Activated naive CD4-positive, alpha-beta T cell (primary cell): ENCODE data around the gene JMJD1C.
"Not testable (repeated sequence)": the region's sequence is repeated elsewhere in the genome, so short reads cannot be mapped to it uniquely, and the experiment has no call there.

Experiments used
- DNase-seq, 4 experiments: peaks; one replicate each; lab custom pipeline; 2025; lab: John Stamatoyannopoulos, UW

JMJD1C gene

DNA sequence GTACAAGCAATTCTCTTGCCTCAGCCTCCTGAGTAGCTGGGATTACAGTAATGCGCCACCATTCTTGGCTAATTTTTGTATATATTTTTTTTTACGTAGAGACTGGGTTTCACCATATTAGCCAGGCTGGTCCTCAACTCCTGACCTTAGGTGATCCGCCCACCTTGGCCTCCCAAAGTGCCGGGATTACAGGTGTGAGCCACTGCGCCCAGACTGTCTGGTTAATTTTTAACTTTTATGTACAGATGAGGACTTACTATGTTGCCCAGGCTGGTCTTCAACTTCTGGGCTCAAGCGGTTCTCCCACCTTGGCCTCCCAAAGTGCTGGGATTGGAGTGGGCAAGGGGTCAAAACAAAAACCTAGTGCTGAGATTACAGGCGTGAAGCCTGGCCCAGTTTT is 101.8 kb downstream of the JMJD1C start:
- DNase-seq: no peak

DNA sequence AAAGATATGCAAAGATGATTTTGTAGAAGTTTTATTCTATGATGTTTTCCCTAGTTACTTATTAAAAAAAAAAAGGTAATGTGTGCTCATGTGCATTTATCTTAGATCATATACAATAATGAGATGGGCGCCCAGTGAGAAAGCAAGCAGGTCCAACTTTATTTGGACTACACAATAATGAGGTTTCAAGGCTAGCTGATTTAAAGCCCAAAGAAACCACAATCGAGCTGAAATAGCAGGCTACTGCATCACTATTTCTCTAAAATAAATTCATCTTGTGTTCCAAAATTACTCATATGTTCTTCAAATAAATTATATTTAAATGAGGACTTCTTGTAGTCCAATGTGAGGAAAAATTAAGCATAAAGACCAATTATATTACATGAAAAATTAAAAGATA is 110.1 kb downstream of the JMJD1C start:
- no peak for DNase-seq

DNA sequence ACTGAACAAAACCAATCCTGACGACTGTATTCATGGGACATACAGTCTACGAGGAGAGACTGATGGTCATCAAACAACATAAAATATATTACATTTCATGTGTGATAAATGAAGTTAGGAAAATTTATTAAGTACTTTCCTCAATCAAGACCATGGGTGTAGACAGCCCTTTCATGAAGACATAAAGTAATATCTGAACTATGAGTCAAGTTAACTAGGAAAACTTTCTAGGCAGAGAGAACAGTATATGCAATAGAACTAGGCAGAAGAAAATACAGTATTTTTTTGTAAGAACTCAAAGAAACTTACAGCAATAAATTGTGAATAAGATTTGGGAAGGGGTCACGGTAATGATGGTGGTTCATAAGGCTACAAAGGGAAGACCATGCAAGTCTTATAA is 112.8 kb downstream of the JMJD1C start:
- DNase-seq: no peak

DNA sequence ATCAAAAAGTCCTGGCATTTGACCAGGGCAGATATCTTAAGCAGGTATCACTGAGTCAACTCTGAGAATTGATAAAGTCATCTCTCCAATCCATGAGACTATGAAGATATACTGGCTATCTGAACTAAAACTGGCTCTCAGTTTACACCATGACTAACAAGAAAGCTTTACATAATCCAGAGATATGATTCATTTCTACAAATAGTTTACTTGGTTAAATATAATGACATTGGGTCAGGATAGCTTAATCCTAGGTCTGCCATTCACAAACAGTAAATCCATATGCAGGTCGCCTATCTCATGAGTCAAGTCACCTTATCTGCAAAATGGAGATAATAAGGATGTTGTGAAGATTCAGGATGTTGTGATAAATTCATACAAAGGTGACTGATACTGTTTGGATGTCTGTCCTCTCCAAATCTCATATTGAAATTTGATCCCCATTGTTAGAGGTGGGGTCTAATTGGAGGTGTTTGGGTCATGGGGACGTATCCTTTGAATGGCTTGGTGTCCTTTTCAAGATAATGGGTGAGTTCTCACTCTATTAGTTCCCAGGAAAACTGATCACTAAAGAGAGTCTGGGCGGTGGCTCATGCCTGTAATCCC is 117.4 kb downstream of the JMJD1C start:
- no peak for DNase-seq

DNA sequence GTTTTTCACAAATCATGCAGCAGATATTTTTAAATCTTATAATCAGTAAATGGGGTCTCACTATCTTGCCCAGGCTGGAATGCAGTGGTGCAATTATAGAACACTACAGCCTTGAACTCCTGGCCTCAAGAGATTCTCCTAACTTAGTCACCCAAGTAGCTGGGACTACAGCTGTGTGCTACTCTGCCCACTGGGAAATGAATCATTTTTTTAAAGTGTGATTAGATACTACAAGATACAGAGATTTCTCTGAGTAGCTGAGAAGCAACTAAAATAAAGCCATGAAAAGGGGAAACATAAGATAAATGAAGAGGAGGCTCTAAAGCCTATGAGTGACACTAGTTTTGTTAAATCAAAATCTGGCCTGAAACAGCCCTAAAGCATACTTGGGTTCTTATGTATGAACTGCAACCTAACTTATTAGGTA is 119.7 kb downstream of the JMJD1C start:
- no peak for DNase-seq

DNA sequence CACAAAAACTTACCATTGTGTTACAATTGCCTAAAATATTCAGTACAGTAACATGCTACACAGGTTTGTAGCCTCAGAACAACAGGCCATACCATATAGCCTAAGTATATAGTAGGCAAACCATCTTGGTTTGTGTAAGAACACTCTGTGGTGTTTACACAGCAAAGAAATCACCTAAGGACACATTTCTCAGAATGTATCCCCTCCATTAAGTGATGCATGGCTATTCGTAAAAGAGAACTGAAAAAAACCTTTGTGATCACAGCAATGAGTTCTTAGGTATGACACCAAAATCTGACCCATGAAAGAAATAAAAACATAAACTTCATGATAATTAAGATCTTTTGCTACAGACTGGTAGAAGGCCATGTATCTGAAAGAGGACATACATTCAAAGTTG is 121.5 kb downstream of the JMJD1C start:
- no peak for DNase-seq

DNA sequence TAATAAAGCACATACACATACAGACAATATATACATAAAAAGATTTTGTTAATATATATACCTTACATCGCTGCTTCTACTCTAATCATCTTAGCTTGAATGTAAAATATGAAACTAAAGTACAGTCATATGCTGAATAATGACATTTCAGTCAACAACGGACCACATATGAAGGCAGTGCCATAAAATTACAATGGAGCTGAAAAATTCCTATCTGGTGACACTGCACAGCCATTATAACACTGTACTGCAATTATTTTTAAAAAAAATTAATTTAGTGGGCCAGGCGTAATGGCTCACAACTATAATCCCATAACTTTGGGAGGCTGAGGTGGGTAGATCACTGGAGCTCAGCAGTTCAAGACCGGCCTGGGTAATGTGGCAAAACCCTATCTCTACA is 122.3 kb downstream of the JMJD1C start:
- DNase-seq: no peak

DNA sequence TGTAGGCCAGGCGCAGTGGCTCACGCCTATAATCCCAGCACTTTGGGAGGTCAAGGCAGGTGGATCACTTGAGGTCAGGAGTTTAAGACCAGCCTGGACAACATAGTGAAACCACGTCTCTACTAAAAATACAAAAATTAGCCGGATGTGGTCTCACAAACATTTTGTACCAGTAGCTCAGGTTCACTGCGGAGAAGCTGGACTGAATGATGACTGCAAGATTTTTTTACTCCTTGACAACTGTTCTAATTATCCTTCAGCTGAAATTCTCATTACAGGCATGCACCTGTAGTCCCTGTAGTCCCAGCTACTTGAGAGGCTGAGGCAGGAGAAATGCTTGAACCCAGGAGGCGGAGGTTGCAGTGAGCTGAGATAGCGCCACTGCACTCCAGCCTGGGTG is 126.1 kb downstream of the JMJD1C start:
- not testable (repeated sequence) for DNase-seq

DNA sequence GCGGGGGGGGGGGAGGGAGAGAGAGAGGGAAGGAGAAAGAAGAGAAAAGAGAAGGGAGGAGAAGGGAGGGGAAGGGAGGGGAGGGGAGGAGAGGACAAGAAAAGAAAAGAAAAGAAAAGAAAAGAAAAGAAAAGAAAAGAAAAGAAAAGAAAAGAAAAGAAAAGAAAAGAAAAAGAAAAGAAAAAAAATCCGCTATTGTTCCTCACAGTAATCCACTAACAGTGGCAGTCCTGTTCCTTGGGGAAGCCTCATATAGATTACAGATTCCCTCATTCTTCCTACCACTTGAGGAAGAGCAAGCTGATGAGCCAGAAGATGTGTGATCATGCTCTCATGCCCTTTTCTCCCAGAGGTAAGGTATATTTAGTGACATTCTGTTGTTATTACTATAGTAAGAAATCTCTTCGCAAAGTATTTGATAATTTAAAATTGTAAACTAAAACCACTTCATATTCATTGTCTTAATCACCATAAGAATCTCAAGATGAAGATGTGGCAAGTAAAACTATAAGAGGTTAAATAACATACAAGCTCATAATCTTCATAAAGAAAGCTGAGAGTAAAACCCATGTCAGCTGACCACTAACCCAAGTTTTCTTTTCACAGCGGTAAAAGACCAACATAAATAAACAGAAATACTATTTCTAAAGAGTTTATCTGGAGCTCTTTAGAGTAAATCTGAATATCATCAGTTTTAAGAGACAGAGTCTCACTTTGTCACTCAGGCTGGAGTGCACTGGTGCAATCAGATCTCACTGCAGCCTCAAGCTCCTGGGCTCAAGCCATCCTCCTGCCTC is 128.1 kb downstream of the JMJD1C start:
- DNase-seq: no peak

DNA sequence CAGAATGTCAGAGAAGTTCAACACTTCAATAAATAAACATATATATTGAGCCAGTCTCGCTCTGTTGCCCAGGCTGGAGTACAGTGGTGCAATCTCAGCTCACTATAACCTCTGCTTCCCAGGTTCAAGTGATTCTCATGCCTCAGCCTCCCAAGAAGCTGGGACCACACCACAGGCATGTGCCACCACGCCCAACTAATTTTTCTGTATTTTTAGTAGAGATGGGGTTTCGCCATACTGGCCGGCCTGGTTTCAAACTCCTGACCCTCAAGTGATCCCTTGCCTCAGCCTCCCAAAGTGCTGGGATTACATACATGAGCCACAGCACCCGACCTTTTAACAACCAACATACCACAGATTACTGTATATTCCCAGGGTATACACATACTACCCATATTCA is 134.2 kb downstream of the JMJD1C start:
- no peak for DNase-seq

DNA sequence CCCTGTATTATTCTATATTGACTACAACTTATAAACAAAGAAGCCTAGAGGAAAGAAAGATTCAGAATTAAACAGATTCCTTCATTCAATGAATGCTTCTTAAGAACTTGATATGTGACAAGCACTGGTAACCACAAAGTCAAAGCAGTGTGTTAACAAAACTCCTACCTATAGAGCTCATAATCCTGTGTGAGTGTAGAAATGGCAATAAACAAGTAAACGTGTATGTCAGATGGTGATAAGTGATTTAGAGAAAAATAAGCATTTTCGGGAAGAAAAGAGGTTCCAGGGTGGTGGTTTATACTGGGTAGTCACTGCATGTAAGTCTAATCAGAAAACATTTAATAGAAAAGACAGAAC is 141.3 kb downstream of the JMJD1C start:
- no peak for DNase-seq

DNA sequence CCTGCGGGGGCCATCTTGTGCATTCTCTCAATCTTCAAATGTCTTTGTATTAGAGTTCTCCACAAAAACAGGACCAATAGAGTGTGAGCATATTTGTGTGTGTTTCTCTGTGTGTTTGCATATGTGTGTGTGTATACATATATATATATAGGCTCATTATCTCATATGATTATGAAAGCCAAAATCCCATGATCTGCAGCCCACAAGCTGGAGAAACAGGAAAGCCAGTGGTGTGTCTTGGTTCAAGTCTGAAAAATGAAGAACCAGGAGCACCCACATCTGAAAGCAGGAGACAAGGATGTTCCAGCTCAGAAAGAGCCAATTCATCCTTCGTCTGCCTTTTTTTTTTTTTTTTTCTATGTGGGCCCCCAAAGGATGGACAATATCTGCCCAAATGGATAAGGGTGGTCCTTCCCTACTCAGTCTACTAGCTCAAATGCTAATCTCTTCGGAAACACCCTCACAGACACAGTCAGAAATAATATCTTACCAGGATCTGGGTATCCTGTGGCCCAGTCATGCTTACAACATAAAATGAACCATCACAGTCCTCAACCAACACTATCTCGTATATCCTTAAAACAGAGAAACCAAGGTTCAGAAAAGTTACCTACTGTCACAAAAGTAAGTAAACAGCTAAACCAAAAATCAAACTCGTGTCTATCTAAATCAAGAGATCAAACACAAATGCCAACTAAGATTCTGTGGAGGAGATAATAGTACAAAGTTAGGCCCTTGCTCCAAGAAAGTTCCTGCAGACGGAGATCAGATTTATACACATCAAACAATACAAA is 141.9 kb downstream of the JMJD1C start:
- DNase-seq: no peak

DNA sequence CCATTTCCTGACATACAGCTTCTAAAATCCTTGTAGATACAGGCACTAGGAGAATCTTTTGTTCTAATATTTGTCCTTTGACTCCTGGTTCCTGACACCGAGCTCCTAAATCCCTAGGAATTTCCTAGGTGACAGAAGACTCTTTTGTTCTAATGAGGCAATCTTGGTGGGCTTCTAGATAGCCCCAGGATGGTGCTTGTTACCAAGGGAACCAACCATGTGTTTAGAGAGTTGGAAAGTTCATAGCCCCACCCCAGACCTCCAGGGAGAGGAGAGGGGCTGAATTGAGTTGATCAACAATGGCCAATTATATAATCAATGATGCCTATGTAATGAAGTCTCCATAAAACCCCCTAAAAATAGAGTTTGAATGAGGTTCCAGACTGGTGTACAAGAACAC is 145.1 kb downstream of the JMJD1C start:
- DNase-seq: no peak

DNA sequence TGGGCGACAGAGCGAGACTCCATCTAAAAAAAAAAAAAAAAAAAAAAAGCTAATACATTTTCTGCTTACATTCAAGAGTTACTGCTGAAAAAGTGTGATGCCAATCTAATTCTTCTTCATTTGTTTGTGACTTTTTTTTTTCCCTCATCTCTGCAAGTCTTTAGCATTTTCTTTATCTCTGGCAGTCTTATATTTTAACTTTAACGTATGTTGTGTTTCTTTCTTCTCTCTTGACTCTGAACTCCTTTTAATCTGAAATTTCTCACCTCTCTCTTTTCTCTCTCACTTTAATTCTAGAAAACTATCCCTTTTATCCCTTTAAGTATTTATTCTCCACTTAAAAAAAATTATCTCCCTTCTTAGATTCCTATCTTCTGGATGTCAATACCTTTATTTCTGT is 146.5 kb downstream of the JMJD1C start:
- no peak for DNase-seq

DNA sequence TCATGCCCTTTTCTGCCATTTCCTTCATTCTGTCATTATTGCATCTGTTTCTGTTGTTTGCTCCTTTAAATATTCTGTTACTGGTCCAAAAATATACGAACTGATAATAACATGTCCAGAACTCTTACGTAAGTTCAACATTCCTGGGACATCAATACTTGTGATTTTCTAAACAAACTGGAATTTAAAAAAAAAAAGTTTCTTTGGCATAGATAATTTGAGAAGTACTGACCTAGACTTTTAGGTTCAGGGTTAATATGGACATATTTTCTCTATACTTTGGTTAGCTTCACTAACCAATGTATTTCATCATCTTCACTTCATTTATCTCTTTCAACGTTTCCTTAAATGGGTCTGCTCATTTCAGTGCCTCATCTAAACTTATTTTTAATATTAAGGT is 147.3 kb downstream of the JMJD1C start:
- DNase-seq: no peak

DNA sequence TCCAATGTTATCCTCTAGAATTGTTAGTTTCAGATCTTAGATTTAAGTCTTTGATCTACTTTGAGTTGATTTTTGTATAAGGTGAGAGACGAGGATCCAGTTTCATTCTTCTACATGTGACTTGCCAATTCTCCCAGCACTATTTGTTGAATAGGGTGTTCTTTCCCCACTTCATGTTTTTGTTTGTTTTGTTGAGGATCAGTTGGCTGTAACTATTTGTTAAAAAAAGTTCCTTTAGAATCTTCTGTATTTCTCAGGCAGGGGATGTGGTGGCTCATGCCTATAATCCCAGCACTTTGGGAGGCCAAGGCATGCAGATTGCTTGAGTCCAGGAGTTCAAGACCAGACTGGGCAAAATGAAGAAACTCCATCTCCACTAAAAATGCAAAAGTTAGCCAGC is 151.8 kb downstream of the JMJD1C start:
- no peak for DNase-seq

DNA sequence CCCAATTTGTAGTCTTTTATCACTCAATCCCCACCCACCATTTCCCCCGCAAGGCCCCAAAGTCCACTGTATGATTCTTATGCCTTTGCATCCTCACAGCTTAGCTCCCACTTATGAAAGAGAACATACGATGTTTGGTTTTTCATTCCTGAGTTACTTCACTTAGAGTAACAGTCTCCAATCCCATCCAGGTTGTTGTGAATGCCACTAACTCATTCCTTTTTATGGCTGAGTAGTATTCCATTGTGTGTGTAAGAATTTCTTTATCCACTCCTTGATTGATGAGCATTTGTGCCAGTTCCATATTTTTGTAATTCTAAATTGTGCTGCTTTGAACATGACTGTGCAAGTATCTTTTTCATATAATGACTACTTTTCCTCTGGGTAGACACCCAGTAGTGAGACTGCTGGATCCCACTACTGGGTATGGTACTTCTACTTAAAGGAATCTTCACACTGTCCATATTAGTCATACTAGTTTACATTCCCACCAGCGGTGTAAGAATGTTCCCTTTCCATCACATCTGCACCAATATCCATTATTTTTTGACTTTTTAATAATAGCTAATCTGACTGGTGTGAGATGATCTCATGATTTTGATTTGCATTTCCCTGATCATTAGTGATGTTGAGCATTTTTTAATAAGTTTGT is 152.6 kb downstream of the JMJD1C start:
- no peak for DNase-seq

DNA sequence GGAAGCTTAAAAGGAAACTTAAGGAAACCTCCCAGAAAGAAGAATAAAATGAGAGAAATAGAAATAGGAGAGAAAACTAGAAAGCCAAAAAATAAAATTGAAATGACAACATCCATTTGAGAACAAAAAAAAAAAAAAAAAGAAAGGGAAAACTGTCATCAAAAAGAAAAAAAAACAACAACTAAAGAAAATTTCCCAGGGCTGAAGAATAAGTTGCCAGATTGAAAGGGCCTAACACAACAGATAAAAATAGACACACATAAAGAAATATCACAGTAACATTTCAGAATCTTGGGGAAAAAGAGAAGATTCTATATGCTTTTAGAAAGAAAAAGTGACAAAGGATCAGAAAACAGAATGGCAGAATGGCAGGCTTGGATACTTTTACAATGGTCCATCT is 157.1 kb downstream of the JMJD1C start:
- DNase-seq: no peak

DNA sequence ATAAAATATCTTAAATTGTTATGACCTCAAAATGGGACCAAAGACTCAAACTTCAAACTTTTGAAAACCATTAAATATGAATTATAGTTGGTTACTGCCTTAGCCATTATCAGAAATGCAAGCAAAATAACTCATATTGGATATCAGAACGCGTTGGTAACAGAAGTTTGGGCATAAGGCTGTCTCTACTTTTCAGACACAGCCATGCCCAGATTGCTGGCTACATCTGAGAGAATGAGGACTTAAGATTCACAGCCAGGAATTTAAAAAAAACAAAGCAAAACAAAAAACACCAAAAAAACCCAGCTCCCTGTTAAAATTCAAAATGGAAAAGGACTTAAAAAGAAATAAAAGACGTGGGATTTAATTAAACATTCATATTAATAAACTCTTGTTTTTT is 161.6 kb downstream of the JMJD1C start:
- no peak for DNase-seq

DNA sequence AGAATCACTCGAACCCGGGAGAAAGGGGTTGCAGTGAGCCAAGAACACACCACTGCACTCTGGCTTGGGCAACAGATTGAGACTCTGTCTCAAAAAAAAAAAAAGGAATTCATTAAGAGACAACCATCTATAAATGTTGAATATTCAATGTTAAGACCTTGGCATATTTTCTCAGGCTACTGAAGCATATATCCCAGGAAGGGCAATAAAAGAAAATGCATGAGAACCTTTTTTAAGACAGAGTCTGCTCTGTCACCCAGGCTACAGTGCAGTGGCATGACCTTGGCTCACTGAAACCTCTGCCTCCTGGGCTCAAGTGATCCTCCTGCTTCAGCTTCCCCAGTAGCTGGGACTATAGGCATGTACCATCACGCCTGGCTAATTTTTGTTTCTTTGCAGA is 165.0 kb downstream of the JMJD1C start:
- DNase-seq: no peak

DNA sequence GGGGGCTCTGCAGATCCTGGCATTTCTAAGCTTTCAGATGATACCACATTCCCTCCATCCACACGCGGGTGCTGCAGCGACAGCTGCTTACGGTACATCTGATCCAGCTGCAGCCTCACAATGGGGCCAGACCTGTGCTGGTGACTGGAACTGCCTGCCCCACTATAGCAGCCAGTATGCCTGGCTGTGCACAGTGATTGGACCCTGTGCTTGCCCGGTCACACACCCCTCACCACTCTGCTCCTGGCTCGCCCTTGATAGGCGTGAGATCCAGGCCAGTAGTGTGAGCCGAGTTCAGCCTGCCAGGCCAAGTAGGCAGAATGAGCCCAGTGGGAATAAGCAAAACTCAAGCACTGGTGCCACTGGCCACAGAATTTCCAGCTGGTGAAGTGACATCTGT is 167.8 kb downstream of the JMJD1C start:
- DNase-seq: no peak

DNA sequence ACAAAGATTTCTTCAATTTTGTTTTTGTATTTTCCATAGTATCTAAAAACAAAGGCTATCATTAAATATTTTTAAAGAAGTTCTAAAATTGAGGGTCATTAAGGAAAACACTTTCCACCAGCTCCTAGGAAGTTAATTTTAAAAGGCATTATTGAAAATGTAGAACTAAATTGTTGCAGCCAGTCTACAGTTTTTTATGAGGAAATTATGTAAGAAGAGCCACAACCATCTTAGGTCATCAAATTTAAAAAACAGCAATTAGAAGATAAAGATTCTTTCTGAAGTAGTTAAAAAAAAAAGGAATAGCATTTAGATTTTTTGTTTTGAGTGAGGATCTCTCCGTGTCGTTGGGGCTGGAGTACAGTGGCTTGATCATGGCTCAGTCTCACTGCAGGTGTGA is 171.0 kb downstream of the JMJD1C start:
- no peak for DNase-seq

DNA sequence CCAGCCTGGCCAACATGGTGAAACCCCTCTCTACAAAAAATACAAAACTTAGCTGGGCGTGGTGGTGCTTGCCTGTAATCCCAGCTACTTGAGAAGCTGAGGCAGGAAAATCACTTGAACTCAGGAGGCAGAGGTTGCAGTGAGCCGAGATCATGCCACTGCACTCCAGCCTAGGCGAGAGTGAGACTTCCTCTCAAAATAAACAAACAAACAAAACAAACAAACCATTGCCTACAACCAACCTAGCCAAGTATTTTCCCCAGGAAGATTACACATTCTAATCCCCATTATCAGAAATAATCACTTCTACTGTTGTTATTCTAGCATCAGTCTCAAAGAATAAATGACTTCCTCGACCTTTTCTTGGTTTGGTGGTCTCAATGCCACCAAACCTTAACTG is 172.9 kb downstream of the JMJD1C start:
- DNase-seq: not testable (repeated sequence)
